22Rv1 (cell line): ENCODE measurements around the gene SMARCA5.

Experiments
- CTCF ChIP-seq: fragments of 450-650 bp; IDR thresholded peaks from 2 replicates; pipeline ENCODE4 v1.5.1; 2017; ENCODE audit warnings: mild to moderate bottlenecking
- ZFX ChIP-seq: fragments of 450-650 bp; IDR thresholded peaks from 2 replicates; pipeline ENCODE4 v1.6.1; 2017; ENCODE audit warnings: antibody characterized with exemption, borderline replicate concordance

- TF ChIP-seq CTCF (no peak), ZFX (no peak)
Observed at GRCh38 chr4:143538979-143539669, 25.6 kb downstream of the SMARCA5 start.
